ENCODE data around the gene HRG. TPM values are rescaled to one million over a fixed set of nuclear protein-coding genes. Genes with fewer than 3 reads are reported as not detected.

The HRG gene
- total RNA-seq, 1 experiment from 2014 or later, result not detected

- in situ Hi-C loops (cut with HindIII; ENCODE audit: low pct_unique_long_range_greater_than_20kb, low sequenced_read_pairs), result no loop called here
- Histone ChIP-seq H3K27me3 (ENCODE audit: control insufficient read depth, insufficient read depth, low read length) (peaks cover 4% of the 10 kb centered on the region; the same call in 1 of the 2 replicates), H3K27ac (ENCODE audit: low read length) (no peak overlapping the region), H3K4me1 (ENCODE audit: control insufficient read depth, insufficient read depth, low read length) (no peaks in the 10 kb centered on the region), H3K36me3 (ENCODE audit: control insufficient read depth, insufficient read depth, low read length) (no peaks in the 10 kb centered on the region), H3K9me3 (ENCODE audit: control insufficient read depth, insufficient read depth, low read depth, low read length) (no peaks in the 10 kb centered on the region), H3K4me3 (ENCODE audit: low read depth in 2 of 2, low read length in 2 of 2) (no peak overlapping the region)
- ATAC-seq, result no peak
- ChIA-PET POLR2A (no interaction called here), CTCF (no interaction called here)
- no TSS peak for BruUV-seq (replicated peaks)
- no peak for DNase-seq (ENCODE audit: low read depth, low spot score)
- intact Hi-C loops (cut with micrococcal nuclease; ENCODE audit: unreplicated experiment), result no loop called here
- TF ChIP-seq CTCF (IDR thresholded peaks at IDR 0.05) (no peak), POLR2AphosphoS5 (IDR thresholded peaks at IDR 0.05; ENCODE audit: low read depth, low read length) (no peak), SIN3A (IDR thresholded peaks at IDR 0.05; ENCODE audit: borderline replicate concordance, insufficient read depth, low read depth, low read length) (no peak), REST (IDR thresholded peaks at IDR 0.05; ENCODE audit: insufficient read depth in 1 of 2, low read depth in 2 of 2, low read length in 1 of 2) (no peak), TCF7L2 (IDR thresholded peaks at IDR 0.05; ENCODE audit: low read depth, low read length) (no peak)
Measured at GRCh38 chr3:186651678-186652215, 14.1 kb upstream of the HRG start.

- no peak overlapping the region for H3K27ac ChIP-seq (ENCODE audit: low read length)
- no peaks in the 10 kb centered on the region for H3K9me3 ChIP-seq (ENCODE audit: control insufficient read depth, insufficient read depth, low read depth, low read length)
- no TSS peak for BruUV-seq (replicated peaks)
- TF ChIP-seq CTCF (IDR thresholded peaks at IDR 0.05) (no peak), SIN3A (IDR thresholded peaks at IDR 0.05; ENCODE audit: borderline replicate concordance, insufficient read depth, low read depth, low read length) (no peak)
- no peaks in the 10 kb centered on the region for H3K4me1 ChIP-seq (ENCODE audit: control insufficient read depth, insufficient read depth, low read length)
- DNase-seq (ENCODE audit: low read depth, low spot score), result no peak
- intact Hi-C loops (cut with micrococcal nuclease; ENCODE audit: unreplicated experiment) (no loop called here), in situ Hi-C loops (cut with HindIII; ENCODE audit: low pct_unique_long_range_greater_than_20kb, low sequenced_read_pairs) (no loop called here)
- CTCF ChIA-PET, result no interaction called here
- POLR2A ChIA-PET, result no interaction called here
- H3K4me3 ChIP-seq (ENCODE audit: low read depth in 2 of 2, low read length in 2 of 2), result no peak overlapping the region
- no peak; the same call in 1 of the 2 replicates for ATAC-seq
- no peaks in the 10 kb centered on the region; the same call in 1 of the 2 replicates for H3K27me3 ChIP-seq (ENCODE audit: control insufficient read depth, insufficient read depth, low read length)
- no peaks in the 10 kb centered on the region for H3K36me3 ChIP-seq (ENCODE audit: control insufficient read depth, insufficient read depth, low read length)
Measured at GRCh38 chr3:186653080-186653707, 12.6 kb upstream of the HRG start.

Data from Panc1 (cell line).